ENCODE data around the gene CUX1.

DNA sequence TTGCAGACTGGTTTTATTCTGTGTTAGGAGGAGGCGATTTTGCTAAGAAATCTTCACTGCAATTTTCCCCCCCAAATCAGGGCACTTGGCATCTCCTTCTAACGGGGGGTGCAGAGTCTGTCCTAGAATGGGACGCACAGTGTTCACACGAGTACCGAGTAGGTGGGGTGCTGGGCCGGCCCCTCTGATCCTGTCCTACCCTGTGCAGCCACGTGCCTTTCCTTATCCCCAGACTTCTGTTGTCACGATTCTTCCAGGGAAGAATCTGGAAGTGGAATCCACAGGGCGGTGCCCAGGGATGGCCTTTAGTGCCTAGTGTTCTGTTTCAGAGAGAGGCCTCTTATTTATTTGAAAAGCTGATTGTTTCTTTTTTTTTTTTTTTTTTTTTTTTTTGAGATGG, 16.4 kb downstream of the CUX1 start:
- TF ChIP-seq, protein P1, sequence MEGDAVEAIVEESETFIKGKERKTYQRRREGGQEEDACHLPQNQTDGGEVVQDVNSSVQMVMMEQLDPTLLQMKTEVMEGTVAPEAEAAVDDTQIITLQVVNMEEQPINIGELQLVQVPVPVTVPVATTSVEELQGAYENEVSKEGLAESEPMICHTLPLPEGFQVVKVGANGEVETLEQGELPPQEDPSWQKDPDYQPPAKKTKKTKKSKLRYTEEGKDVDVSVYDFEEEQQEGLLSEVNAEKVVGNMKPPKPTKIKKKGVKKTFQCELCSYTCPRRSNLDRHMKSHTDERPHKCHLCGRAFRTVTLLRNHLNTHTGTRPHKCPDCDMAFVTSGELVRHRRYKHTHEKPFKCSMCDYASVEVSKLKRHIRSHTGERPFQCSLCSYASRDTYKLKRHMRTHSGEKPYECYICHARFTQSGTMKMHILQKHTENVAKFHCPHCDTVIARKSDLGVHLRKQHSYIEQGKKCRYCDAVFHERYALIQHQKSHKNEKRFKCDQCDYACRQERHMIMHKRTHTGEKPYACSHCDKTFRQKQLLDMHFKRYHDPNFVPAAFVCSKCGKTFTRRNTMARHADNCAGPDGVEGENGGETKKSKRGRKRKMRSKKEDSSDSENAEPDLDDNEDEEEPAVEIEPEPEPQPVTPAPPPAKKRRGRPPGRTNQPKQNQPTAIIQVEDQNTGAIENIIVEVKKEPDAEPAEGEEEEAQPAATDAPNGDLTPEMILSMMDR (IDR thresholded peaks at IDR 0.05), result no peak
- TF ChIP-seq EZH2 (IDR thresholded peaks at IDR 0.05), result no peak
- TF ChIP-seq EZH2phosphoT487 (IDR thresholded peaks at IDR 0.05), result no peak

Measured in neural progenitor cell (in vitro differentiated cells).